K562 (cell line): Measurements from ENCODE around the gene FILIP1. TPM values are rescaled to one million over a fixed set of nuclear protein-coding genes. Genes with fewer than 3 reads are reported as not detected.

ENCODE experiments used
- ATAC-seq: fragments of 200-7000 bp; cut with Tn5 transposase; 3 replicates; pipeline ENCODE4 v1.9.1; 2020; ENCODE audit warnings: moderate library complexity
- BruUV-seq: library from RNA; stranded (reverse); fragments of 400-500 nt; replicated peaks from 2 replicates; lab custom pipeline; 2021; lab: Mats Ljungman, UMichigan
- CTCF ChIA-PET: fragments of 300-600 bp; formaldehyde crosslinking; extraction: SDS; loops from one replicate; lab custom pipeline; 2021; ENCODE audit warnings: low intra/inter-chr PET ratio; lab: Yijun Ruan, JAX
- POLR2A ChIA-PET: fragments of 300-600, 350-650 bp; sonication (Branson Sonifier 250); formaldehyde crosslinking; extraction: SDS; loops from one replicate; lab custom pipeline; 2021; ENCODE audit warnings: antibody characterized with exemption, inconsistent platforms; lab: Yijun Ruan, JAX
- DNase-seq, 4 experiments: peaks; one replicate each; pipeline versions ENCODE4 v3.0.0 to v3.0.0-alpha.2; 2011 to 2018; ENCODE audit warnings: low spot score in 3 of 4, mixed read lengths in 3 of 4; ENCODE audit errors: extremely low read depth in 1 of 4
- FAIRE-seq: peaks from 2 replicates; lab custom pipeline; 2011; peaks lifted over from hg19 to GRCh38; lab: Jason Lieb, UNC
- H2AFZ ChIP-seq: 2 replicates; pipeline ENCODE4 v1.6.0; 2011; ENCODE audit warnings: low read depth, low read length, control low read depth, inconsistent platforms
- H3K27ac ChIP-seq: fragments of 200-600 bp; 3 replicates; pipeline ENCODE4 v1.8.0; 2011; ENCODE audit warnings: low read depth, mild to moderate bottlenecking, control low read depth, inconsistent platforms, low read length, moderate library complexity, mixed read lengths; ENCODE audit errors: extremely low read depth
- H3K27me3 ChIP-seq, 2 experiments: fragments of 300-600 bp in 1 of 2; 2 replicates in 1 of 2; 3 replicates in 1 of 2; pipeline versions ENCODE4 v1.6.0 to v1.8.0; 2011; ENCODE audit warnings: inconsistent platforms in 2 of 2, low read length in 2 of 2, mild to moderate bottlenecking in 1 of 2, mixed read lengths in 1 of 2, moderate library complexity in 1 of 2; ENCODE audit not compliant: control insufficient read depth in 2 of 2, insufficient read depth in 2 of 2
- H3K36me3 ChIP-seq: fragments of 300-600 bp; 3 replicates; pipeline ENCODE4 v1.8.0; 2011; ENCODE audit warnings: mild to moderate bottlenecking, low read length, inconsistent platforms; ENCODE audit not compliant: control insufficient read depth, insufficient read depth
- H3K4me1 ChIP-seq, 2 experiments: fragments of 200-600 bp in 1 of 2; replicated peaks in 1 of 2; 2 replicates in 1 of 2; 3 replicates in 1 of 2; pipeline versions ENCODE4 v1.5.1 to v1.8.0; 2011; ENCODE audit warnings: inconsistent platforms in 2 of 2, low read length in 2 of 2, mild to moderate bottlenecking in 1 of 2, mixed read lengths in 1 of 2, moderate library complexity in 1 of 2; ENCODE audit not compliant: control insufficient read depth in 2 of 2, insufficient read depth in 2 of 2
- H3K4me2 ChIP-seq: 2 replicates; pipeline ENCODE4 v1.6.1; 2011; ENCODE audit warnings: low read length, control low read depth, inconsistent platforms, mixed read lengths; ENCODE audit not compliant: insufficient read depth
- H3K4me3 ChIP-seq: fragments of 200-600 bp; sonication (generic), shearing (Covaris generic); 2 replicates; pipeline ENCODE4 v1.5.1; 2016; ENCODE audit warnings: control low read depth, inconsistent platforms
- H3K79me2 ChIP-seq: fragments of 200-600 bp; 3 replicates; pipeline ENCODE4 v1.8.0; 2011; ENCODE audit warnings: low read length, inconsistent platforms; ENCODE audit not compliant: control insufficient read depth, insufficient read depth
- H3K9ac ChIP-seq, 2 experiments: 2 replicates each; pipeline versions ENCODE4 v1.6.0 to v1.6.1; 2011; ENCODE audit warnings: low read depth in 2 of 2, low read length in 2 of 2, control low read depth in 1 of 2, inconsistent platforms in 1 of 2, mild to moderate bottlenecking in 1 of 2, mixed read lengths in 1 of 2; ENCODE audit not compliant: insufficient read depth in 1 of 2
- H3K9me1 ChIP-seq: one replicate; pipeline ENCODE4 v1.6.0; 2011; ENCODE audit warnings: inconsistent platforms, mild to moderate bottlenecking, low read length, moderate library complexity; ENCODE audit not compliant: control insufficient read depth, insufficient read depth
- H3K9me3 ChIP-seq: replicated peaks from 2 replicates; pipeline ENCODE4 v1.5.1; 2011; ENCODE audit warnings: low read depth, low read length, inconsistent platforms; ENCODE audit not compliant: control insufficient read depth, insufficient read depth
- H4K20me1 ChIP-seq: replicated peaks from 2 replicates; pipeline ENCODE4 v1.6.1; 2011; ENCODE audit warnings: low read length, inconsistent platforms, mixed read lengths; ENCODE audit not compliant: control insufficient read depth, insufficient read depth
- ATF2 ChIP-seq: sonication (generic); formaldehyde crosslinking; IDR thresholded peaks from 2 replicates; pipeline ENCODE4 v1.8.1; 2022; ENCODE audit warnings: missing genetic modification reagents
- CXXC5 ChIP-seq: fragments of 250-450 bp; sonication (Bioruptor Pico); IDR thresholded peaks from 2 replicates; pipeline ENCODE4 v1.8.0; 2022; ENCODE audit warnings: inconsistent platforms, mild to moderate bottlenecking, moderate library complexity
- FOXM1 ChIP-seq, 2 experiments: fragments of 450-650 bp in 1 of 2; sonication (generic) in 1 of 2; formaldehyde crosslinking in 1 of 2; IDR thresholded peaks; 2 replicates each; pipeline versions ENCODE4 v1.6.1 to v1.9.0; 2017 to 2022; ENCODE audit warnings: low read depth in 2 of 2, mild to moderate bottlenecking in 2 of 2, missing genetic modification reagents in 1 of 2, moderate library complexity in 1 of 2
- NFRKB ChIP-seq: fragments of 450-650 bp; IDR thresholded peaks from 2 replicates; pipeline ENCODE4 v1.6.1; 2016; ENCODE audit warnings: low read depth
- NR1H2 ChIP-seq: sonication (generic); formaldehyde crosslinking; IDR thresholded peaks from 2 replicates; pipeline ENCODE4 v1.4.0; 2020; ENCODE audit warnings: mild to moderate bottlenecking, missing genetic modification reagents
- TARDBP ChIP-seq: fragments of 450-650 bp; IDR thresholded peaks from 2 replicates; pipeline ENCODE4 v1.6.1; 2016
- TRIM24 ChIP-seq, 2 experiments: fragments of 450-650 bp; IDR thresholded peaks; 2 replicates each; pipeline ENCODE4 v1.6.1; 2016
- TSC22D4 ChIP-seq: fragments of 450-650 bp; IDR thresholded peaks from 2 replicates; pipeline ENCODE4 v1.6.1; 2016; ENCODE audit warnings: missing genetic modification characterization, missing biosample characterization, control low read depth
- ZNF282 ChIP-seq: sonication (generic); formaldehyde crosslinking; IDR thresholded peaks from 2 replicates; pipeline ENCODE4 v1.8.1; 2023; ENCODE audit warnings: missing genetic modification reagents
- ZNF311 ChIP-seq: fragments of 250-450 bp; sonication (Bioruptor Pico); IDR thresholded peaks from 2 replicates; pipeline ENCODE4 v1.4.0; 2020; ENCODE audit warnings: mild to moderate bottlenecking, moderate library complexity
- ZNF507 ChIP-seq: conservative IDR thresholded peaks from 2 replicates; pipeline ENCODE4 v1.6.1; 2017; ENCODE audit warnings: missing genetic modification characterization, missing compliant biosample characterization
- in situ Hi-C: fragments of 300-500 bp; cut with MboI; formaldehyde crosslinking; loops from 4 replicates; pipeline ENCODE4 v1.15.0; 2018; ENCODE audit warnings: inconsistent platforms, mixed read lengths
- intact Hi-C: fragments of 100-400 bp; cut with micrococcal nuclease; formaldehyde crosslinking; loops from 2 replicates; pipeline ENCODE4 v1.14.2; 2022
- polyA plus RNA-seq, 8 experiments: library from polyadenylated mRNA; depleted of rRNA in 4 of 8; stranded (reverse) in 5 of 8; unstranded in 3 of 8; fragments of >200 nt; fragmentation: Nextera tagmentation in 2 of 8; fragmentation: Illumina TruSeq in 1 of 8; extraction: Ambion mirVana in 2 of 8; extraction: Trizol in 1 of 8; gene quantifications; 2 replicates each; pipeline versions ENCODE4 v1.2.1 to v1.2.3, GENCODE V29; 2011 to 2014; ENCODE audit warnings: inconsistent platforms in 1 of 8, missing spikeins in 1 of 8
- total RNA-seq, 7 experiments: library from RNA; depleted of rRNA in 6 of 7; stranded (reverse); fragments of >200 nt in 6 of 7; fragmentation: Illumina TruSeq in 2 of 7; extraction: Trizol in 2 of 7; gene quantifications; 2 replicates each; pipeline versions ENCODE4 v1.2.1 to v1.2.3, GENCODE V29; 2011 to 2021; ENCODE audit warnings: low replicate concordance in 1 of 7

Gene FILIP1
- total and polyA plus RNA-seq, 9 of the 15 experiments (the other 6 are each of a cell fraction or from before 2014, with no cell fraction given): 0.03 to 0.25 (median 0.10) TPM; not detected in 1

GRCh38 chr6:75384116-75384515 is 109.5 kb downstream of the FILIP1 start:
- ChIA-PET CTCF (no interaction called here), POLR2A (no interaction called here)
- TF ChIP-seq NR1H2 (no peak), ZNF282 (CRISPR knock-in tag) (no peak), FOXM1 (IDR thresholded peaks at IDR 0.05; ENCODE audit: low read depth) (no peak), FOXM1 (CRISPR knock-in tag; IDR thresholded peaks at IDR 0.05; ENCODE audit: low read depth) (no peak), TSC22D4 (tag) (no peak), CXXC5 (no peak), ZNF507 (tag) (no peak), NFRKB (no peak), ATF2 (CRISPR knock-in tag) (no peak), TARDBP (no peak), TRIM24 (IDR thresholded peaks at IDR 0.05) (no peak), ZNF311 (CRISPR knock-in tag) (no peak)
- Histone ChIP-seq H3K36me3 (no peaks in the 10 kb centered on the region), H3K27ac (no peak overlapping the region), H3K79me2 (no peaks in the 10 kb centered on the region), H3K4me1 (no peaks in the 10 kb centered on the region), H3K9ac (no peak overlapping the region), H2AFZ (no peak overlapping the region), H3K27me3 (no peaks in the 10 kb centered on the region), H3K4me2 (no peak overlapping the region), H3K9me1 (no peaks in the 10 kb centered on the region), H3K4me3 (no peak overlapping the region), H3K9me3 (no peaks in the 10 kb centered on the region), H4K20me1 (no peaks in the 10 kb centered on the region)
- FAIRE-seq: no peak
- in situ Hi-C loops: no loop called here
- ATAC-seq: no peak
- no peak for DNase-seq
- intact Hi-C loops: no loop called here
- no TSS peak for BruUV-seq
